NOMO-1 (cell line): ENCODE results near the gene PCDH11Y.
"Not testable (repeated sequence)": the region's sequence is repeated elsewhere in the genome, so short reads cannot be mapped to it uniquely, and the experiment has no call there.

ENCODE experiments used
- DNase-seq, 2 experiments: peaks; one replicate each; lab custom pipeline; 2025; ENCODE audit not compliant: unreplicated experiment in 2 of 2; lab: John Stamatoyannopoulos, UW

The PCDH11Y gene

GRCh38 chrY:5000057-5000456 is at the start of gene PCDH11Y:
TSS of gene PCDH11Y (plus strand) at chrY:5000296. CDS start at chrY:5057100, 56,804 bp downstream.
- not testable (repeated sequence) for DNase-seq

- DNase-seq = not testable (repeated sequence)
Observed at GRCh38 chrY:4967894-4968293, 32.2 kb upstream of the PCDH11Y start.

GRCh38 chrY:4991743-4992400 is 8.2 kb upstream of the PCDH11Y start:
- not testable (repeated sequence) for DNase-seq

- not testable (repeated sequence) for DNase-seq
Observed at GRCh38 chrY:4994892-4995291, 5.2 kb upstream of the PCDH11Y start.

GRCh38 chrY:5002476-5003184 is 2.5 kb downstream of the PCDH11Y start:
- not testable (repeated sequence) for DNase-seq

GRCh38 chrY:5038972-5039523 is 39.0 kb downstream of the PCDH11Y start:
- not testable (repeated sequence) for DNase-seq

GRCh38 chrY:5083017-5083416 is 82.9 kb downstream of the PCDH11Y start:
- not testable (repeated sequence) for DNase-seq

- DNase-seq = not testable (repeated sequence)
Observed at GRCh38 chrY:5182998-5183397, 182.9 kb downstream of the PCDH11Y start.

GRCh38 chrY:5215116-5215515 is 215.0 kb downstream of the PCDH11Y start:
- not testable (repeated sequence) for DNase-seq

- DNase-seq = not testable (repeated sequence)
Observed at GRCh38 chrY:5324931-5325330, 324.8 kb downstream of the PCDH11Y start.

GRCh38 chrY:5342220-5342619 is 342.1 kb downstream of the PCDH11Y start:
- not testable (repeated sequence) for DNase-seq

GRCh38 chrY:5543705-5544104 is 543.6 kb downstream of the PCDH11Y start:
- not testable (repeated sequence) for DNase-seq

GRCh38 chrY:5638589-5638988 is 638.5 kb downstream of the PCDH11Y start:
- not testable (repeated sequence) for DNase-seq

GRCh38 chrY:5679265-5679664 is 679.2 kb downstream of the PCDH11Y start:
- DNase-seq = not testable (repeated sequence)

GRCh38 chrY:5708727-5709126 is 708.6 kb downstream of the PCDH11Y start:
- DNase-seq = not testable (repeated sequence)

- DNase-seq = not testable (repeated sequence)
Observed at GRCh38 chrY:5709788-5710381, 709.8 kb downstream of the PCDH11Y start.

GRCh38 chrY:5761403-5761802 is 761.3 kb downstream of the PCDH11Y start:
- DNase-seq = not testable (repeated sequence)

GRCh38 chrY:5776485-5776884 is 776.4 kb downstream of the PCDH11Y start:
- not testable (repeated sequence) for DNase-seq
